Stimulated activated CD8-positive, alpha-beta memory T cell treated with anti-CD3 and anti-CD28 coated beads, Interleukin-15, amount 100 ng/mL, for 4 hours (primary cell): Measurements from ENCODE around the gene SKA2.
"Not testable (repeated sequence)": the region's sequence is repeated elsewhere in the genome, so short reads cannot be mapped to it uniquely, and the experiment has no call there.

ENCODE experiments used
- DNase-seq, 2 donors: peaks; one replicate each; pipeline ENCODE4 v3.0.0-alpha.2; 2020; ENCODE audit warnings: low read depth in 2 of 2

The SKA2 gene

GRCh38 chr17:59097876-59098275 is 57.1 kb downstream of the SKA2 start:
- DNase-seq = no peak

GRCh38 chr17:59094861-59095530 is 60.0 kb downstream of the SKA2 start:
- DNase-seq = no peak

GRCh38 chr17:59093702-59094231 is 61.2 kb downstream of the SKA2 start:
- no peak for DNase-seq

GRCh38 chr17:59093145-59093701 is 61.8 kb downstream of the SKA2 start:
- no peak for DNase-seq

GRCh38 chr17:59090593-59090992 is 64.4 kb downstream of the SKA2 start:
- not testable (repeated sequence) for DNase-seq

- no peak for DNase-seq
These were observed 70.8 kb downstream of the SKA2 start for GRCh38 chr17:59084154-59084553.

GRCh38 chr17:59074494-59074893 is 80.5 kb downstream of the SKA2 start:
- DNase-seq = no peak

GRCh38 chr17:59073972-59074371 is 81.0 kb downstream of the SKA2 start:
- no peak for DNase-seq

- DNase-seq = no peak
These were observed 85.1 kb downstream of the SKA2 start for GRCh38 chr17:59069856-59070255.

- DNase-seq = no peak
These were observed 87.2 kb downstream of the SKA2 start for GRCh38 chr17:59067756-59068155.

GRCh38 chr17:59067340-59067739 is 87.6 kb downstream of the SKA2 start:
- DNase-seq = no peak

GRCh38 chr17:59062509-59062908 is 92.5 kb downstream of the SKA2 start:
- DNase-seq = no peak
